CD4-positive, alpha-beta T cell treated with Interleukin-21 for 1 hour (primary cell): ENCODE data around the gene RBM8A.
"Not testable (repeated sequence)": the region's sequence is repeated elsewhere in the genome, so short reads cannot be mapped to it uniquely, and the experiment has no call there.

Experiments used
- DNase-seq: peaks from one replicate; pipeline ENCODE4 v3.0.0-alpha.2; 2020

The RBM8A gene

DNA sequence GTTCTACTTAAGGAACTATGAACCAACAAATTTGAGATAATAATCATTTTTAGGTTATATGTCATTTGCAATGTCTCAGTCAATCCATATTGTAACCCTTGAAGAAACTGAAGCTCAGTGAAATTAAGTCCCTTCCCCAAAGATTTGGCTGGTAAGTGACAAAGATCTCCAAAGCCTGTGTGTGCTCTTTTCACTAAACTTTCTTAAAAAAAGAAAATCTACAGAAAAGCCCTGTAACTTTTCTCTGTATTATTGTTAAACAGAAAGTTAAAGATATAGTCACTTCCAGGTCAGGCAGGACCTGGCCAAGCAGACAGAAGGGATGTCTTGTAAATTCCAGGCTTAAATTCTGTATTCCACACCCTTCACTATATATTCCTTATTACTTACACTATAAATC is 29.1 kb upstream of the RBM8A start:
- DNase-seq = no peak

DNA sequence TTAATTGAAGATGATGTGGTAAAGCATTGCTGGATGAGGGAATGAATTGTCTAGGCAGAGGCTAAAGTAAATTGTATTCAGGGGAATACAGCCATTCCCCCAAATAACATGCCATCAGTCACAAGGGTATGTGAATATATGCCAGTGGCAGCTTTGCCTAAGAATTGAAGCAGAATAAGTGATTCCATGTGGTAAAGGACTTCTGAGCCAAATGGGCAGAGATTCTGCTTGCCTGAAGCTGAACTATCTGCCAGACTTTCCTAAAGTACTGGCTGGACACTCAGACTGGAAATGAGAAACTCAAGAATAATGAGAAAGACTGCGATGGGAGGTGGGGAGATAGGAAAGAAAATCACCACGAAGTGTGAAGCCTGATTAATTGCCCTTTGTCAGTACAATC is 28.2 kb upstream of the RBM8A start:
- no peak for DNase-seq

DNA sequence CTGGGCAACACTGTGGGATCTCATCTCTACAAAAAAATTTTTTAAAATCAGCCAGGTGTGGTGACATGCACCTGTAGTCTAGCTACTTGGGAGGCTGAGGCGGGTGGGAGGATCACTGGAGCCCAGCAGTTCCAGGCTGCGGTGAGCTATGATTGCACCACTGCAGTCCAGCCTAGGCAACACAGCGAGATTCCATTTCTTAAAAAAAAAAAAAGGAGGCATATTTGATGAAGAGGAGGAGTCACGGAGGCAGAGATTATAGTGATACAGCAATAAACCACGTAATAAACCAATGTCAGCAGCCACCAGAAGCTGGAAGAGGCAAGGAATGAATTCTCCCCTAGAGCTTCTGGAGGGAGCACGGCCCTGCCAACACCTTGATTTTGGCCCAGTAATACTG is 26.6 kb upstream of the RBM8A start:
- no peak for DNase-seq

DNA sequence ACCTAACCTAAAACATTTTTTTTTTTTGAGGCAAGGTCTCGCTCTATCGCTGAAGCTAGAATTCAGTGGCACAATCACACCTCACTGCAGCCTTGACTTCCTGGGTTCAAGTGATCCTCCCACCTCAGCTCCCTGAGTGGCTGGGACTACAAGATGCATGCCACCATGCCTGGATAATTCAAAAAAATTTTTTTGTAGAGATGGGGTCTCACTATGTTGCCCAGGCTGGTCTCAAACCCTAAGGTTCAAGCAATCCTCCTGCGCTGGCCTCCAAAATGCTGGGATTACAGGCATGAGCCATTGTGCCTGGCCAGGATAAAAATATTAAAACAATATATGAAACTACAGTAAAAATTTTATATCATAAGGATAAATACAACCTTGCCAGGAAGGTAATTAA is 25.6 kb upstream of the RBM8A start:
- no peak for DNase-seq

DNA sequence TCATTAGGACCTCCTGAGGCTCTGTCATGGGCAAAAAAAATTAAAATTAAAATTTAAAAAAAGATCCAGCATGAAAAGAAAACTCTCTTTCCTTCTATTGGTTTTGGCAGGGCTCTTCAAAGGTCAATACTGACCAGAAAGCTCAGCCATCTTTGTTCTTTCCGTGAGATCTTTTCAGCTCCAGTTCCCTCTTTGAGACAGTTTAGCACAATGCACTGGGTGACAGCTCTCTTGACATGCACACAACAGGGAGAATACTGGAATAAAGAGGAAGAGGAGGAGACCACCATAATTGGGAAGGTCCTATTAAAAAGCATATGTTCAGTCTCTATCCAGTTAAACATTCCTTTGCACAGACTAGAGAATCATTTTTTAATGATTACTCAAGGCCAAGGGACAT is 24.2 kb upstream of the RBM8A start:
- no peak for DNase-seq

DNA sequence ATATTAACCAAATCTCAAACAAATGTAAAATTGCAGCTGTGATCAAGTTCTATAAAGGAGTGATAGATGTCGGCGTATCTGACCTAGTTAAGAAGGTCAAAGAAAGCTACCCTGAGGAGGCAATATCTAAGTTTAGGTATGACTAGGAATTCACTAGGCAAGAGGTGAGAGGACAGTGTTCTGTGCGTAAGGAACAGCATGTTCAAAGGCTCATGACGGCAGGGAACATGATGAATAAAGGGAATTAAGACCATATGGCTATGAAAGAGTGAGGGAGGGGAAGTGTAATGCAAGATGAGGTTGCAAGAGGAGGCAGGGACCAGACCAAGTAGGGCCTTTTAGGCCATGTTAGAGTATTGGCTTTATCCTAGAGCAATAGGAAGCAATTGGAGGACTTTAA is 21.9 kb upstream of the RBM8A start:
- no peak for DNase-seq

DNA sequence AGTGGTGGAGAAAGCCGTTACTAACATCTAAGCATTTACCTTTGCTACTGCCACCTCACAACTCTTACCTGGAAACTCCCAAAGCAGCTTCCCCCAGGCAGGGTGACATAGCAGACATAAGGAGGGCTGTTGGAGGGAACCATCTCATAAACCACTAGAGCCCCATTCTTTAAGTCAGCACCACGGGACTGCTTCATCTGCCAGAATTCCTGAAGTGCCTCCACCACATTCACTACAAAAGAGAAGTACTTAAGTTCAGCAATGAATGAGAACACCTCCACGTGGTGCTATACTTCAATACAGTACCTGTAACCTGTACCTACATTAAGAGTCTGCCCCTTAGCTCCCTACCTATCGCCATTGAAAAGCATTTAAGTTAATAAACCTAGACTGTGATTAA is 20.3 kb upstream of the RBM8A start:
- no peak for DNase-seq

DNA sequence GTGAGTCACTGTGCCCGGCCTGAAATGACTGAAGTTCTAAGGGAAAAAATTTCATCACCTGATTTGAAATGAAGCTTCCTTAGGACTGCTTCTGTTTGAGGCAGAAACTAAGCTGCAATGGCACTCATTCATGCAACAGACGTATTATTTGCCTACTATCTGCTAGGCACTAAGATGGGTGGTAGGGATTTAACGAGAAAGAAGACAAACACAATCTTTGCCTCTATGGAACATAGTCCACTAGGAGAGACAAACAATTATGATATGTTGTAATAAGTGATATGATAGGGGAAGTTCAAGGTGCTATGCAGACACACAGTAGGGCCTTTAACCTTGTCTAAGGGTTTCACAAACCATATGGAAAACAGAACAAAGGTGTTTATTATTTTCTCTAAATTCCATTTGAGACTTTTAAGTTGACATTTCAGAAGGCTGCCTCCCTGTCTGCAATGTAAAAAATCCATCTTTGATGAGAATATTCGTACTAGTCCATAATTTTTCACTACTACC is 19.2 kb upstream of the RBM8A start:
- DNase-seq = no peak

DNA sequence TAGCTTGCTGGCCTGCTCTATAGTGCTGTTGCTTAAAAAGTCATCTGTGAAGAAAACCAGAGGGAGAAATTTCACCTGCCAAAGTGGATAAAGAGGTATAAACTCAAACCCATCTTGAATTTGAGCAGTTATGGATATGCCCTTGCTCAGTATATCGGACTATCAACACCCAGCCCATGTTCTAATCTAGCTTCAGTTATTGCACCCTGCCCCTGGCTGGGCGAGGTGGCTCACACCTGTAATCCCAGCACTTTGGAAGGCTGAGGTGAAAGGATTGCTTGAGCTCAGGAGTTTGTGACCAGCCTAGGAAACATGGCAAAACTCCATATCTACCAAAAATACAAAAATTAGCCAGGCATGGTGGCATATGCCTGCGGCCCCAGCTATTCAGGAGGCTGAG is 17.2 kb upstream of the RBM8A start:
- DNase-seq = no peak

DNA sequence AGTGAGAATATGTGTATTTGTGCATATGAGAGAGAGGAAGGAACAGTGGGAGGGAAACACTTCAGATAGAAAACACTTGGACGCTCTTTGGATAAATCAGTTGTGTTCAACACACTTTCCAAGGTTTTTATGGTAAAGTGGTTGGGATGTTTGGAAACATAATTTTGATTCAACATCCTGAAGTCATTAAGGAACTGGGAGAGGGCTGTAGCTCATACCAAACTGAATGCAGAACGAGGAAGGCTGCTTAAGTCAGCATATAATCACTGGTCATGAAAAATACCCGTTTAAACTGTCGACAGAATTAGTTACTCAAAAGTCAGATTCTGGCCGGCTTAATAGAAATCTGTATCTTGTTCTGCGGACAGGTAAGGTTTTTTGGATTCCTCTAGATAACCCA is 15.6 kb upstream of the RBM8A start:
- no peak for DNase-seq

DNA sequence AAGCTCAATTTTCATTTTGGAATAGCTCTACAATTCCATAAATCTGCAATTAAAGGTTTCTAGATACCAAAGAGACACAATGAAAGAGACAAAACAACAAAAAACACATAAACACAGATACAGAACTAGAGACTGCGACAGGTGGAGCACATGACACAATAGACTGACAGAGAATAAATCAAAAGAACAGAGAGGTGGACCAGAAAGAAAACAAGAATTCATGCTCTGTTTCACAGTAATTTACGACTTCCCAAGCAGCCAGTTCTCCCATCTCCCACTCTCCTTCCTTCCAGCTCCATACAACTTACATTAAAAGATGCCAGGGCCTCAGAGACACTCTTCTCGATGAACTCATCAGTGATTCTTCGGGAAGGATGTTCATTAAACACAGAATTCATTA is 15.1 kb upstream of the RBM8A start:
- DNase-seq = no peak

DNA sequence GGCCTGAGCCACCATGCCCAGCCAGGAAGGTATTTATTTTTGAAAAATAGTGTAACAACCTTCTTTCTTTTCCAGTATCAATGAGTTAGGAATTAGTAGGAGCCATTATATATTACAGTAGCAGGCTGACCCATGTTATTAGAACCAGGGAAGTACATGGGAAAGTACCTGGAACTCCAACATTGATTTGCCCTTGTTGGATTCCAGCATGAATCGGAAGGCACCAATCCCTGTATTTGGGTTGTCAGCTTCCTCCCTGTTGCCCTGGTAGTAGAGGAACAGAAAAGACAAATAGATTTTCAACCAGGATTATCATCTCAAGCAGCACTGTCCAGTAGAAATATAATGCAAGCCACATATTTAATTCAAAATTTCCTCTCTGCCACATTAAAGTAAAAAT is 10.2 kb upstream of the RBM8A start:
- DNase-seq = no peak

DNA sequence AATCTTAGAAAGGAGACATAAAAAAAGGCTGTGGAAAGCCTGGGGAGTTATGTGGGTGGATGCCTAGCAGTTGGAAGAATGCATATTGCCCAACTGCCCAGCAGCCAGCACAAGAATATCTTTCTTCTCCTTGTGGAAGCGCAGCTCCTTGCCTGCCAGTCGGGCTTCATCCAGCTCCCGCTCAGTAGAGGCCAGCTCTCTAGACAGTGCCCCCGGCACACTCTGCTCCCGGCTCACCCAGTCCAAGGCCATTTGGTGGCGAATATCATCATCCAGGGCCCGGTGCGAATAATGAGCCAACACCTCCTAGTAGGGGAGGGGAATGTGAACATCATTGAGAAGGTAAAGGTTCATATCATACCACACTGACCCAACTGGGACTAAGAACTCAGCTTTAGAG is 9.0 kb upstream of the RBM8A start:
- DNase-seq = no peak

DNA sequence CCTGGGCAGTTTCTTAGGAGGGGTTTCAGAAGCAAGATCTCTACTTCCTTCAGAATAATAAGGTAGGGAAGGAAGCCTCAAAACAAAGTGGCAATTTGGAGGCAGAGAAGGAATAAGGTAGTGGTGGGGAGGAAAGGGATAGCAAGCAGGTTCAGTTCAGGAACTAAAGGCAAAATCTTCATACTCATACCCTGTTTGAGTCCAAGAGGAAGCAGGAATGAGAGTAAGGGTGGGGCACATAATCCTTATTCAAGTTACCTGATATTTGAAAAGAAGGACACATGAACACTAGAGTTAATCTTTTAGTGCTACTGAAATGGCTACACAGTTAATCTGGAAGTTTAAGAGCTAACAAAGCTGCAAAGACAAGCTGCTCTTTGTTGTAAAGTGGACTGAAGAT is 8.4 kb upstream of the RBM8A start:
- DNase-seq = no peak

DNA sequence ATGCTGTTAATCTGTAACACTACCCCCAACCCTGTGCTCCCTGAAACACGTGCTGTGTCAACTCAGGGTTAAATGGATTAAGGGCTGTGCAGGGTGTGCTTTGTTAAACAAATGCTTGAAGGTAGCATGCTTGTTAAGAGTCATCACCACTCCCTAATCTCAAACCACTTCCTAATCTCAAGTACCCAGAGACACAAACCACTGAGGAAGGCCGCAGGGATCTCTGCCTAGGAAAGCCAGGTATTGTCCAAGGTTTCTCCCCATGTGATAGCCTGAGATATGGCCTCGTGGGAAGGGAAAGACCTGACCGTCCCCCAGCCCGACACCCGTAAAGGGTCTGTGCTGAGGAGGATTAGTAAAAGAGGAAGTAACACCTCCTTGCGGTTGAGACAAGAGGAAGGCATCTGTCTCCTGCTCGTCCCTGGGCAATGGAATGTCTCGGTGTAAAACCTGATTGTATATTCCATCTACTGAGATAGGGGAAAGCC is 5.3 kb upstream of the RBM8A start:
- peak; percentile 56 for DNase-seq

DNA sequence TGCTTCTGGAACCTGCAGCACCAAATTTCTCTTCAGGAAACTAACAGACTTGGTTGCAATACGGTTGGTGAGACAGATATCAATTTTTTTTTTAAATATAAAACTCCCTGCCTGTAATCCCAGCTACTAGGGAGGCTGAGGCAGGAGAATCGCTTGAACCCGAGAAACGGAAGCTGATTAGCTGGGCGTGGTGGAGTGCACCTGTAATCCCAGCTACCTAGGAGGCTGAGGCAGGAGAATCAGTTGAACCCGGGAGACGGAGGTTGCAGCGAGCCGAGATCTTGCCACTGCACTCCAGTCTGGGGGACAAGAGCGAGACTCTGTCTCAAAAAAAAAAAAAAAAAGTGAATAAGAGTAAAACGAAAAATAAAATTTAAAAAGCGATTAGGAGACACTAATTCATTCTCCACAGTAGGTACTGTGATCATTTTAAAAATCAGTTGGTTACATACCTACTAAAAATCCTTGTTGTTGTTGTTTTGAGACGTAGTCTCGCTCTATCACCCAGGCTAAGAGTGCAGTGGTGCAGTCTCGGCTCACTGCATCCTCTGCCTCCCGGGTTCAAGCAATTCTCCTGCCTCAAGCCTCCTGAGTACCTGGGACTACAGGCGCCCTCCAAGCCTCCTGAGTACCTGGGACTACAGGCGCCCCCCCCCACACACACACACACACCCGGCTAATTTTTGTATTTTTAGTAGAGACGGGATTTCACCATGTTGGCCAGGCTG is 796 bp upstream of the RBM8A start:
- no peak for DNase-seq

DNA sequence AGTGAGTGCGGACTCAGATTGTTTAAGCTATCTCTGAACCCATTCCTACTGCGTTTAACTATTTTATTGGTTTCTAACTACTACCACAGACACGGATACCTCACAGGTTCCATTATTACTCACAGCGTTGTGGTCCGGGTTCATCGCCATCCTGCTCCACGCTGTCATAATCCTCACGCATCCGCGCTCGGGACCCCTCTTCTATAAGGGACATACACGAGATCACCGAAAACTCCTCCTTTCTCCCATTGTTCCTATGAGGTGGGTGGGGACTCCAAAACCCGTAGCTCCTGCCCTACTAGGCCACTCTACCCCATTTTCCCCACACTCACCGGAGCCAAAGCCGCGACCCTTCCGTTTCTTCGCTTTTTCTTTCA is 610 bp downstream of the RBM8A start:
- DNase-seq = no peak

DNA sequence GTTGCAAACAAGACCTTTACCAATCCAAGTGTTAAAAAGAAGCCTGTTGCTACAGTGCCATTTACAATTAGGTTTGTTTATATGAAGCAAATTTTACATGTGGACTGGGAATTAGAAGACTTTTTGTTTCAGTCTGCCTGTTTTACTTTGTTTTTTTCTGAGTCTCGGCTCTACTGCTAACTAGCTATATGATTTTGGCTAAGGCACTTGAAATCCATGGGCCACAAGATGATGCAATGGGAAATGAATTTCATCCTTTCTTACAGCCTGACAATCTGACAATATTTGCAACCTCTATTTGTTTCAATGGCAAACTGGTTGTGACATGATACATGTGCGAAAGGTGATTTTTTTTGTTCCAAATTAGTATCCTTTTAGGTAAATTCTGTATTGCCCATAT is 5.0 kb downstream of the RBM8A start:
- DNase-seq = no peak

DNA sequence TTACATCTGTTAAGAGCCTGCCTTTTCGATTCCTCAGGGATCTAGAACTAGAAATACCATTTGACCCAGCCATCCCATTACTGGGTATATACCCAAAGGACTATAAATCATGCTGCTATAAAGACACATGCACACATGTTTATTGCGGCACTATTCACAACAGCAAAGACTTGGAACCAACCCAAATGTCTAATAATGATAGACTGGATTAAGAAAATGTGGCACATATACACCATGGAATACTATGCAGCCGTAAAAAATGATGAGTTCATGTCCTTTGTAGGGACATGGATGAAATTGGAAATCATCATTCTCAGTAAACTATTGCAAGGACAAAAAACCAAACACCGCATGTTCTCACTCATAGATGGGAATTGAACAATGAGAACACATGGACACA is 7.0 kb downstream of the RBM8A start:
- DNase-seq = not testable (repeated sequence)

DNA sequence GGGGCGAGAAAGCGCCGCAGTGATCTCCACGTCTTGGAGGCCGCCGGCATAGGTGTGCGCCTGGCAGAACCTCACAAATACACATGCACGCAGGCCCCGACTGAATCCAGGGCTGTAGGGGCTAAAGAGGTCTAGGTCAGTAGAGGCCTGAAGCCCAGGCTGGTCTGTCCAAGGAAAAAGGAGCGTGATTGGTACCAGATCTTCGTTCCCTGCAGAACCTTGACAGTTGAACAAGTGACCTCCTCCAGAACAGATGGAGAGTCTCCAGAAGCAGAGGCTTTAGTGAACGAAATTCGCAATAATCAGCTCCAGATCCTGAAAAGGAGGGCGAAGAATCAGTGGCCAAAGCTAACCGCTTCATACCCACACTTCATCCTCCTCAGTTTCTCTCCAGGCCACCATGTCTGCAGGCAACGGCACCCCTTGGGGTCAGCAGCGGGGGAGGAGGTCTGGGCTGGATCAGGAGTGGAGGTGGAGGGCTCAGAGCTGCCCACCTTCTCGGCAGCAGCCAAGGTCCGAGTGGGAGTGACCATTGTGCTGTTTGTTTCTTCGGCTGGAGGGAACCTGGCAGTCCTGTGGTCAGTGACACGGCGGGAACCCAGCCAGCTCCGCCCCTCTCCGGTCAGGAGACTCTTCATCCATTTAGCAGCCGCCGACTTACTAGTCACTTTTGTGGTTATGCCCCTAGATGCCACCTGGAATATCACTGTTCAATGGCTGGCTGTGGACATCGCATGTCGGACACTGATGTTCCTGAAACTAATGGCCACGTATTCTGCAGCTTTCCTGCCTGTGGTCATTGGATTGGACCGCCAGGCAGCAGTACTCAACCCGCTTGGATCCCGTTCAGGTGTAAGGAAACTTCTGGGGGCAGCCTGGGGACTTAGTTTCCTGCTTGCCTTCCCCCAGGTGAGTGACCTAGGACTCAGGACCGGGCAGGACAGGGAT is 8.0 kb downstream of the RBM8A start:
- DNase-seq = no peak

DNA sequence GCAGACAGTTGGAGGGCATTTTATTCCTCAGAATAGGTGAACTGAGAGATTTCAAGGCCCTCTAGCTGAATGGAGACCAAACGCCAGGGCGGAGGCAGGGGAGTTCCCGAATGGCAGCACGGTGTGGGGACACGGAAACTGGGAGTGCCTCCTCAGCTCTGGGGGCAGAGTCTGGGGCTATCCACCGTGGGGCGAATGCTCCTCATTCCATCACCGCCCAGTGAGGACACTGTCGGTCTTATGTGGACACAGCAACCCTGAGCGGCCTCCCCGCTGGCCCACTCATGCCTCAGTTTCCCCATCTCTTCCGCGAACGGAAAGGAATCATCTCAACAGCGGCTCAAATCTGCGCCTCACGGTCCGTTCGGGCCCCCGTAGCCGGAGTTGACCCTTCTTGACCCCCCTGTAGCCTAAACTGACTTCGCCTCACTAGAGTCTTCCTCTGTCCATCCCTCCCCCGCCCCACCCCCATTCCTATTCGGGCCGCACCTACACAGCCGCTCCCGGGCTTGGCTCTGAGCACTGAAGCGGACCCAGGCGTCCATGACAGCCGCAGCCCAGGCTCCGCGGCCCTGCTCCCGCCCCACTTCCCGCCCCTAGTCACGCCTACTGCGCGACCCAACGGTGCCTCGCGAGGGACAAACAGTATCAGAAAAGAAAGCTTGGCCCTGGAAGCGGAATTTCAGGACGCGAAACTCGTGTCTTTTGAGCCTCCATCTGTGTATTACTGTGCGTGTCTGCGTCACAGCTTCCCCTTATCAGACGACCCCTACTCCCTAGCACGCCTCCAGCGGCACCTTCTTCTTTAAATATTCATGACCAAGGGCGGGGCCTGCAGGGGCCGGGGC is 8.9 kb downstream of the RBM8A start, which contains the start of gene PEX11B:
PEX11B (minus strand) TSS at position 574 of the 848 bp plus-strand sequence; CDS start at position 545, 29 bp downstream.
- peak; percentile 95 for DNase-seq

DNA sequence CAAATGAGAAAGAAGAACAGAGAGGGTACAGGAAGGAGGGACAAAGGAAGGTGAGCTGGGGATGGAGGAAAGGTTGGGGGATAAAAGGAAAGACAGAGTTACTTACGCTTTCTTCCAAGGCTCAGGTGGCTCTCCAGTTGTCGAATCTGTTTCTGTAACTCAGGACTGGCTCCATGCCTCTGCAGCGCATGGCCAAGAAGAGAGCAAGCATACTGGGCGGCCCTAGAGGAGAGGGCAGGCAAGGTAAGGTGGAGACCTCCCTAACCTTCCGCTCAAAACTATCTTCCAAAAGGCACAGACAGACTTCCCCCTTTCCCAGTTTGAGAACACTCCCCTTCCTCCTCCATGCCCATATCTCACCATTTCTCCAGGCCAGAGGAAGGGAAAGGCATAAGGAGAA is 9.7 kb downstream of the RBM8A start:
- DNase-seq = no peak

DNA sequence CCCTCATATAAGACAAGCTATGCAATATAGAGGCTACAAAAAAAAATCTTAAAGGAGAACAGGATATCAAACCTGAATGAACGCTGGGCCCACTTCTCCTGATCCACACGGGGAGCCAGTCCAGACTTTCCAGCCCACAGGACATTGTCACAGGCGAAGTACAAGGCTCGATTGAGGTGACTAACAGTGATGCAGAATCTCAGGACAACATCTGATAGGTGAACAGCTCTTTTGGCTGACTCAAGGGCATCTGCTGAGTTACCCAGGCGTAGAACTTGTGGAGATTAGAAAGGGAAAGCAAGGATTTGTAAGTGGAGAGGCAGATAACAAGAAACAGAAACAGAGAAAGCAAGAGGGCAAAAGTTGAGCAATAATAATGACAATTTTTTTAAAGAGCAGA is 10.5 kb downstream of the RBM8A start:
- no peak for DNase-seq
